Mucosa of stomach (tissue), 1 donor: ENCODE results near the gene RHOBTB3.

ENCODE experiments used
- H3K27me3 ChIP-seq: one replicate; pipeline ENCODE4 v1.7.0; 2013; ENCODE audit warnings: mild to moderate bottlenecking, low read length; ENCODE audit not compliant: control insufficient read depth, insufficient read depth
- H3K36me3 ChIP-seq: one replicate; pipeline ENCODE4 v1.7.0; 2013; ENCODE audit warnings: low read length; ENCODE audit not compliant: control insufficient read depth, insufficient read depth
- H3K4me1 ChIP-seq: one replicate; pipeline ENCODE4 v1.7.0; 2013; ENCODE audit warnings: mild to moderate bottlenecking, low read length; ENCODE audit not compliant: control insufficient read depth, insufficient read depth
- H3K4me3 ChIP-seq: one replicate; pipeline ENCODE4 v1.7.0; 2013; ENCODE audit warnings: low read length
- H3K9ac ChIP-seq: one replicate; pipeline ENCODE4 v1.7.0; 2013; ENCODE audit warnings: mild to moderate bottlenecking, low read length, moderate library complexity
- H3K9me3 ChIP-seq: one replicate; pipeline ENCODE4 v1.7.0; 2013; ENCODE audit warnings: mild to moderate bottlenecking, low read length, moderate library complexity; ENCODE audit not compliant: control insufficient read depth
- donor health status: Pancreatic carcinoma.

The RHOBTB3 gene

DNA sequence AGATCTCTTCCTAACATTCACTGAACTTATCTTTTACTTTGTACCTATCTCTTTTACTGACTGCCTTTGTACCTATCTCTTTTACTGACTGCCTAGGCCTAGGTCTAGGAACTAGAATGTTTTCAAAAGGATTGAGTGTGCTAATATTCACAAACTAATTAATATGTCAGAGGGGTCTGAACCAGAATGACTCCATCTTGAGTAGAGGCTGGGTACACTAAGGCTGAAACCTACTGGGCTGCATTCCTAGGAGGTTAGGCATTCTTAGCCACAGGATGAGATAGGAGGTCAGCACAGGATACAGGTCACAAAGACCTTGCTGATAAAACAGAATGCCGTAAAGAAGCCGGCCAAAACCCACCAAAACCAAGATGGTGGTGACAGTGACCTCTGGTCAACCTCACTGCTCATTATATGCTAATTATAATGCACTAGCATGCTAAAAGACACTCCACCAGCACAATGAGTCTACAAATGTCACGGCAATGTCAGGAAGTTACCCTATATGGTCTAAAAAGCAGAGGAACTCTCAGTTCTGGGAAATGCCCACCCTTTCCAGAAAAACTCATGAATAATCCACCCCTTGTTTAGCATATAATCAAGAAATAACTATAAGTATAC is 2.5 kb upstream of the RHOBTB3 start:
- H3K27me3 ChIP-seq = peaks cover 9% of the 10 kb centered on the region
- H3K4me1 ChIP-seq = peaks cover 4% of the 10 kb centered on the region
- no peaks in the 10 kb centered on the region for H3K36me3 ChIP-seq
- no peak overlapping the region for H3K9ac ChIP-seq
- no peaks in the 10 kb centered on the region for H3K9me3 ChIP-seq
- H3K4me3 ChIP-seq = no peak overlapping the region

DNA sequence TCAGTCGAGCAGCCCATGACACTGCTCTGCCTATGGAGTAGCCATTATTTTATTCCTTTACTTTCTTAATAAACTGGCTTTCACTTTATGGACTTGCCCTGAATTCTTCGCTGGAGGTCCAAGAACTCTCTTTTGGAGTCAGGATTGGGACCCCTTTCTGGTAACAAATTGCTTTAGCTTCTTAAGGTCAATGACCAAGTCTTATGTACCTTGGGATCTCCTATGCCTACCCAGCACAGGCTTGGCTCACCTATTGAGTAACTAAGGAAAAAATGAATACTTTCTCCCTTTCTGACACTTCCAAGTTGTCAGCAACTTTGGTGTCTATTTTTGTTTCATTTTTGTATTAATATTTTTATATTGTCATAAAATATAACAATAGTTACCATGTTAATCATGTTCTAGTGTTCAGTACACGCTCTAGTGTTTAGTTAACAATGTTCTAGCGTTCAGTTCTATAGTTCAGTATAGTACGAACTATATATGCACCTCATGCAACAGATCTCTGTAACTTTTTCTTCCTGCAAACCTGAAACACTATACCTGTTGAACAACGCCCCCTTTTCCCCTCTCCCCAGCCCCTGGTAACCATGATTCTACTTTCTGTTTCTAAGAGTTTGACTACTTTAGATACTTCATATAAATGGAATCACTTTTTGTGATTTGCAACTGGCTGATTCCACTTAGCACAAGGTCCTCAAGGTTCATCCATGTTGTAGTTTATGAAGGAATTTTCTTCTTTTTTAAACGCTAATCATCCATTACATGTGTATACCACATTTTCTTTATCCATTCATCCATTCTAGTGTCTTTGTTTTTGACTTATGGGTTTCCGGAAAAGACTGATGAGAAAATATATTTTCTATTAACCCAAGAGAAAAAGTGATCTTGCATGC is 1.8 kb upstream of the RHOBTB3 start:
- H3K36me3 ChIP-seq = no peaks in the 10 kb centered on the region
- no peaks in the 10 kb centered on the region for H3K9me3 ChIP-seq
- H3K27me3 ChIP-seq = peaks cover 9% of the 10 kb centered on the region
- no peak overlapping the region for H3K9ac ChIP-seq
- no peak overlapping the region for H3K4me3 ChIP-seq
- H3K4me1 ChIP-seq = peaks cover 4% of the 10 kb centered on the region

DNA sequence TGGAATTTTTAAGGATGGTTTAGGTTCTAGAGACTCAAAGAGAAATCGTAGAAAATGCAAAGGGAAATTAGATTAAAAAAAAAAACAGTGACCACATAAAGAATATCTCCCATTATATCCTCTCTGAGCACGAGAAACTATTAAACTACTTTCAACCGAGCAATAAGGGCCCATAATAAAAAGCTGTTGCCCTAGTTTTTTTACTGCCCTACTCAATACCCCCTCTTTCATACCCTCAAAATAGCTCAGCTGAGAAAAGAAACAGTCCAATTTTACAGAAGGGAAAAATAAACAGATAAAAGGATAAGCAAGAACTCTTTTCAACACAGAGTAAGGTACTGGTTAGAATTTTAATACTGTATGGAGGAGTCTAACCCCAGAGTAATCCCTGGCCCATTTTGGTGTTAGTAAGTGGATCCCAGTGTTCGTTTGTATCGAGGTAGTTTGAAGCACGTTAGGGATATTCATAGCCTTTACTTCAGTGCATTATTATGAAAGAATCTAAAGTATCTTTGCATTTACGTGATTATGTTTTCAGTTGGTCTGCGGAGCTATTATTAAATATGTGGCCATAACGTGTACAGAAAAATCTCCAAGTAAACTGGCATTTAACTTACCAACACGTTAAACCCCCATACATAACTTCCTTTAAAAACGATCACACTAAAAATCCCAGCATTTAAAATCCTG is 980 bp upstream of the RHOBTB3 start:
- H3K36me3 ChIP-seq = no peaks in the 10 kb centered on the region
- H3K4me3 ChIP-seq = no peak overlapping the region
- H3K4me1 ChIP-seq = peaks cover 6% of the 10 kb centered on the region
- H3K27me3 ChIP-seq = peaks cover 9% of the 10 kb centered on the region
- no peaks in the 10 kb centered on the region for H3K9me3 ChIP-seq
- peak overlapping the region; percentile 75 for H3K9ac ChIP-seq

DNA sequence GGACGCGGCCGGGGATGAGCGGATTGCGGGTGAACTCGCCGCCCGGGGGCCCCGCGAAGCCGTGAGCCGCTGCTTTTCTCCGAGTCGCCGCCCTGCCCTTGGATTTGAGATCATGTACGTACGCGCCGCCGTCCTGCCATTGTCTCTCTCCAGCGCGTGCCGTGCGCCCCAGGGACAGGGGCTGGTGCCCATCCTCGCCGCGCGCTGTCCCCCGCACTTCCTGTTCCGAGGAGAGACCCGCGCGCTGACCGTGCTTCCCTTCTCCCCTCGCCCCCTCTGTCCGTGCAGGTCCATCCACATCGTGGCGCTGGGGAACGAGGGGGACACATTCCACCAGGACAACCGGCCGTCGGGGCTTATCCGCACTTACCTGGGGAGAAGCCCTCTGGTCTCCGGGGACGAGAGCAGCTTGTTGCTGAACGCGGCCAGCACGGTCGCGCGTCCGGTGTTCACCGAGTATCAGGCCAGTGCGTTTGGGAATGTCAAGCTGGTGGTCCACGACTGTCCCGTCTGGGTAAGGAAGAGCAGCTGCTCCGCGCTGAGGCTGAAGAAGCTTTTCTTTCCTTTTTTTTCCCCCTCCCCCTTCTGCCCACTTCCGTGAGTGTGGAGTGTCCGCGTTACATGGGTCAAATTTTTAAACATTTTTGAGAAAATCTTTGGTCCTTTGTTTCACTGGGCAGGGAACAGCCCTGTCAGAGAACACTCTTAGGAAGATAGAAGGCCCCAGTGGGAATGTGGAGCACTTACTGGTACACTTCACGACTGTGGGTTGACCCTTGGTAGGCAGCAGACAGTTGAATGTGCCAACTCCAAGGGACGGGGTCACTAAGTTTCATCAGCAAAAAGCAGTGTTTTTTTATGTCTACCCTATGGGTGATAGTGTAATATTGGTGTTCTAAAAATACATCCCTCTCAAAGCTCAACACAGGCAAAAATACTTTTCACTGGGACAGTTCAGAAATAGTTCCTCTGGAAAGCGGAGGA is 727 bp downstream of the RHOBTB3 start:
- Histone ChIP-seq H3K4me1 (peaks cover 13% of the 10 kb centered on the region), H3K4me3 (peak overlapping the region; percentile 65), H3K27me3 (peaks cover 9% of the 10 kb centered on the region), H3K9me3 (no peaks in the 10 kb centered on the region), H3K9ac (peak overlapping the region; percentile 75), H3K36me3 (no peaks in the 10 kb centered on the region)

DNA sequence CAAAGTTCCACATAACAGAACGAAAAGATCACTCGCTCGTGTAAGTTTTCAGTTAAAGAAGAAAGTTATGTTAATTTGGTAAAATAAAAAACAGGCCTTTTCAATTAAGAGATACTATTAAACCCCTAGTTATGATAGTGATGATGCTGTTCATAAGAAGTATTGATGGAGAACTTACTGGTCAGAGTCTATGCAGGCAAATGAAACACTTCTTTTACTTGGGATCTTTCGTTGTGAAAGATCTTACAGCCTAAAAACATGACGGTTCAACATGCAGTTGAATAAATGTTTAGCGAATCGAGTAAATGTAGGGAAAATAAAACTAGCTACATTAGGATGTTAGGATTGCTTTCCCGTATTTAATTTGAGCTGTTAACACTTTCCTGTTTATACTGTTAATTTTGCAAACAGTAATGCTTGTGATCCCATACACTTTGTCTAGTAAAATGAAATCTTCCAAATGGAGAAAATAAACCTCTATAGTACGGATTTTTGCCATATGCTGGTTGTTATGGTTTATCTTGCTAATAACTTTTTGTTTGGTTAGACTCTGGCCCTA is 2.0 kb downstream of the RHOBTB3 start:
- peaks cover 9% of the 10 kb centered on the region for H3K4me1 ChIP-seq
- no peaks in the 10 kb centered on the region for H3K36me3 ChIP-seq
- peak overlapping the region; percentile 36 for H3K9ac ChIP-seq
- H3K4me3 ChIP-seq = no peak overlapping the region
- peaks cover 9% of the 10 kb centered on the region for H3K27me3 ChIP-seq
- no peaks in the 10 kb centered on the region for H3K9me3 ChIP-seq

DNA sequence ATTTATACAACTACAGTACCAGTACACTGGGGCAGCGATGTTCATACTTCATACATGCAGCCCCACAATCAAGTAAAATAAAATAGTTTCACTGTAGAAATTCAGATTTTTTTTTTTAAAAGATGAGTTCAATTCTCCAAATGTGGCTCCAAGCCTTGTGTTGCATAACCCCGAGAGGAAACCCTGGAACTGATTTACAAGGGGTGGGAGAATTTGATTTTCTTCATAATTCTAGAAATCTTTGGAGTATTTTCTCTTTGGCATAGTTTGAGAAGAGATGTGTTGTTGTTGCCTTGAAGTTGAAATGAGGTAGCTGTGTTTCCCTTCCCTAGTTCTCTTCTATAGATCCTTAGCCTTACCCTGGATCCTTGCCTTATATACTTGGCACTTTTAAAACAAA is 3.1 kb downstream of the RHOBTB3 start:
- H3K4me3 ChIP-seq = no peak overlapping the region
- H3K9ac ChIP-seq = no peak overlapping the region

DNA sequence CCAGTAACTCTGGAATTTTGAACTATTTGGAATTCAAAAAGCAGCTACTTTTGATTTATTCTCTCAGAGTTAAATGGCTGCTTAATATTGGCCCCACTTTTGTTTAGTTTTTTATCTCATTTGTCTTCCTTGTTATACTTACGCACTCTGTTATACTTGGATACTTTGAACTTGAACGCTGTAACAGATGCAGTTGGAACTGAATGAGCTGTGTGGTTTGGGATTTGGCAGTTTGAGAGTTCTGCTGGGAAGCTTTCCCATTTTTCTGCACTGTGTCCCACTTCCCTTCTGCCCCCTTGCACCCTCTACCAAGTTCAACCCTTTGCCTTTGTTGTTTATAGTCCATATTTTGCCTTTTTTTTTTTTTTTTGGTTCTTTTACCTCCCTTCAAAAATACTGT is 3.8 kb downstream of the RHOBTB3 start:
- no peak overlapping the region for H3K9ac ChIP-seq
- H3K36me3 ChIP-seq = no peaks in the 10 kb centered on the region
- H3K9me3 ChIP-seq = no peaks in the 10 kb centered on the region
- H3K4me1 ChIP-seq = peaks cover 9% of the 10 kb centered on the region
- H3K4me3 ChIP-seq = no peak overlapping the region
- peaks cover 9% of the 10 kb centered on the region for H3K27me3 ChIP-seq

More for the DNA sequence above, 3.1 kb downstream of the RHOBTB3 start:
- peaks cover 9% of the 10 kb centered on the region for H3K27me3 ChIP-seq
- H3K36me3 ChIP-seq = no peaks in the 10 kb centered on the region
- peaks cover 9% of the 10 kb centered on the region for H3K4me1 ChIP-seq
- no peaks in the 10 kb centered on the region for H3K9me3 ChIP-seq

DNA sequence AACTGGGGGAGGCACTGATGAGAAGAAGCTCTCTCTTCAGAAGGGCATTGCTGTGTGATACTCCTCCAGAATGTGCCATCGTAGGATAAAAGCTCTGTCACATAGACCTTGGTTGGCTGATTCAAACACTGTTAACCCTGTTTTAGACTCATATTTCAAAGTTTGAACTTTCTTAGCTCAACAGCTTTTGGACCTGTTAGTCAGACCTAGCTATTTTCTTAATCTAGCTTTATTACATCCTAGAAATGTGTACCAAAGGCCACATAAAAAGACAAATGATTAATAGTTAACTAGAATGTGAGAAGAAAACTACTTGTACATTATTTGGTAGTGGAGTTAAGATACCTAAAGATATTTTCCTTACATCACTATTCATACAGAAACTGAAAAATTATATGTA is 4.3 kb downstream of the RHOBTB3 start:
- no peak overlapping the region for H3K9ac ChIP-seq
- H3K4me1 ChIP-seq = peaks cover 9% of the 10 kb centered on the region
- H3K9me3 ChIP-seq = no peaks in the 10 kb centered on the region
- H3K36me3 ChIP-seq = no peaks in the 10 kb centered on the region
- no peak overlapping the region for H3K4me3 ChIP-seq
- peaks cover 9% of the 10 kb centered on the region for H3K27me3 ChIP-seq

DNA sequence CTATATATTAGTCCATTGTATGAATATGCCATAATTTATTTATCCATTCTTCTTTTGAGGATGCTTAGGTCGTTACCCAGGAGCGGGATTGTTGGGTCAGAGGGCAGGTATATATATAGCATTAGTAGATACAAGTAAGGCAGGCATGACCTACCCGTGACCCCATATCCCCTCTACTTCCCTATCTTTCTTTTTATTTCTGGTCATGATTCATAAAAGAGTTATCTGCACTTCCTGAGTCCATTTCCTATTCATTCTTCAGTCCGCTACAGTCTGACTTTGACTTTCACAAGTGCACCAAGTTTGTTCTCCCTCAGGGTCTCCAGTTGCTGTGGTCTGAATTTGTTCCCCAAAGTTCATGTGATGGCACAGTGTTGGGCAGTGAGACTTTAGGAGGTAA is 6.9 kb downstream of the RHOBTB3 start:
- Histone ChIP-seq H3K36me3 (no peaks in the 10 kb centered on the region), H3K27me3 (no peaks in the 10 kb centered on the region), H3K9ac (no peak overlapping the region), H3K4me3 (no peak overlapping the region), H3K9me3 (no peaks in the 10 kb centered on the region), H3K4me1 (peaks cover 9% of the 10 kb centered on the region)

DNA sequence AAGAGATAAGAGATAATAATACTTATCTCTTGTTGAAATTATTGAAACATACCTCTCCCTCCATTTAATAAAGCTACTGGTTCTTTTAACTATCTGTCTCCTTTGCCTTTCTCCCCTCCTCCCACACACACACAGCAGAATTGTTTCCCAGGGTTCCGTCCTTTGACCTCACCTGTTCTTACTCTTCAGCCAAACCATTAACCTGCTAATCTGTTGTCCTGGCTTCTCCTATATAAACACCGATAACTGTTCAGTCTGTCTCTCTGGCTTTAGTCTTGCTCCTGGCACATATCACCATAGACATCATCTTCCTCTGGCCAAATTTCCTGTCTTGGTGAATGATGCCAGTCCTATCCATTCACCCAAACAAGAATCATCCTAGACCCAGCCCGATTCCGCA is 7.7 kb downstream of the RHOBTB3 start:
- Histone ChIP-seq H3K4me3 (no peak overlapping the region), H3K9ac (no peak overlapping the region), H3K27me3 (no peaks in the 10 kb centered on the region), H3K4me1 (peaks cover 9% of the 10 kb centered on the region), H3K9me3 (no peaks in the 10 kb centered on the region), H3K36me3 (no peaks in the 10 kb centered on the region)

DNA sequence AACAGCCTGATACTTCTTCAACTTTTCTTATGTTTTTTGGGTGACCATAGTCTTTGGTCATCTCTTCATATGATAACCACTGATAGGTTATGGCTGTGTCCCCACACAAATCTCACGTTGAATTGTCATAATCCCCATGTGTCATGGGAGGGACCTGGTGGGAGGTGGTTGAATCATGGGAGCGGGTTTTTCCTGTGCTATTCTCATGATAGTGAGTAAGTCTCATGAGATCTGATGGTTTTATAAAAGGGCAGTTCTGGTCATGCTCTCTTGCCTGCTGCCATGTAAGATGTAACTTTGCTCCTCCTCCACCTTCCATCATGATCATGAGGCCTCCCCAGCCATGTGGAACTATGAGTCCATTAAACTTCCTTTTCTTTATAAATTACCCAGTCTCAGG is 8.7 kb downstream of the RHOBTB3 start:
- no peaks in the 10 kb centered on the region for H3K9me3 ChIP-seq
- no peaks in the 10 kb centered on the region for H3K36me3 ChIP-seq
- no peak overlapping the region for H3K4me3 ChIP-seq
- H3K27me3 ChIP-seq = no peaks in the 10 kb centered on the region
- H3K4me1 ChIP-seq = peaks cover 9% of the 10 kb centered on the region
- H3K9ac ChIP-seq = no peak overlapping the region
